Retinal pigment epithelial cell (primary cell): ENCODE measurements around the gene MGLL.

Experiments
- DNase-seq: peaks from one replicate; pipeline ENCODE4 v3.0.0-alpha.2; 2010; ENCODE audit warnings: low read depth
- H3K4me3 ChIP-seq: 2 replicates; pipeline ENCODE4 v1.5.1; 2011; ENCODE audit warnings: mild to moderate bottlenecking, low read length, control low read depth, moderate library complexity
- CTCF ChIP-seq: conservative IDR thresholded peaks from 2 replicates; pipeline ENCODE4 v1.5.1; 2011; ENCODE audit warnings: low read depth, low read length, control low read depth, inconsistent platforms

The MGLL gene

GRCh38 chr3:127820221-127820825, 2.0 kb downstream of the MGLL start:
- no peak for TF ChIP-seq CTCF
- no peak overlapping the region for H3K4me3 ChIP-seq
- DNase-seq, result no peak

DNA sequence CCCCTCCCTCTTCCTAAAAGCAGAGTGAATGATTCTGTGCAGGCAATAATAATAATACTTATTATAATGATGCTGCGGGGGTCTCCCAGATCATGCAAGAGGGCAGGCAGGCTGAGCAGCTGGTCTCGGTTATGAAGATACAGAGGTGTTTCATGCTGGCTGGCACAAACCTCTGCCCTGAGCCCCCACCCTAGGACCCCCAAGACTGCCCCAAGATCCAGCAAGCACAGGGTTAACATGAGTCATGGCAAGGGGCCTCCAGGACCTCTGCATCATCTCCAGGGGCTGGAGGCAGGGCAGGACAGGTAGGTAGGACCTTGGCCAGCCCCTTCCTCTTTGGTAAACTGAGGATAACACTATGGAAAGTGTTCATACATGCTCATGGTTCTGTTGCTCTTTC, 2.7 kb downstream of the MGLL start:
- H3K4me3 ChIP-seq, result no peak overlapping the region
- no peak for DNase-seq
- TF ChIP-seq CTCF, result no peak

GRCh38 chr3:127819086-127819485, 3.2 kb downstream of the MGLL start:
- TF ChIP-seq CTCF, result no peak
- no peak for DNase-seq
- H3K4me3 ChIP-seq, result no peak overlapping the region

DNA sequence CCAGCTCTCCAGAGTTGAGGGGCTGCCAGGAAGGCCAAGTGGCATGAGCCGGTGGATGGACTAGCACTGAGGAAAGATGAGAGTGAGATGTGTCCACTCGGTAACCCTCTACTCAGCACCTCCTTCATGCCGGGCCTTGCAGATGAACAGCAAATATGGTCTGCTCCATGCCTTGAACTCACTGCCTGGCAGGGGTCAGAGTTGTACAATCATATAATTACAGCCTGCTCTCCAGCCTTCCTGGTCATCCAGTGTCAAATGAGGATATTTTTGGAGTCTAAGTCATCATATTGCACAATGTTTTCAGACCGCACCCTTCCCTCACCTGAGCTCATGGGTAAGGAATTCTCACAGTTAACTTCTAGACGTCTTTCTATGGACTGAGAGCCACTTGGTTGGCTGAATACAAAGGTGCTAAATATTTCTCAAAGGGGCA, 4.9 kb downstream of the MGLL start:
- no peak for DNase-seq
- no peak overlapping the region for H3K4me3 ChIP-seq
- TF ChIP-seq CTCF, result no peak

GRCh38 chr3:127816783-127817405, 5.4 kb downstream of the MGLL start:
- TF ChIP-seq CTCF, result no peak
- no peak overlapping the region for H3K4me3 ChIP-seq
- DNase-seq, result no peak

GRCh38 chr3:127815641-127816605, 6.4 kb downstream of the MGLL start:
- TF ChIP-seq CTCF, result no peak
- no peak overlapping the region for H3K4me3 ChIP-seq
- DNase-seq, result no peak
